ENCODE measurements around the gene HIRIP3. TPM values are rescaled to one million over a fixed set of nuclear protein-coding genes. Genes with fewer than 3 reads are reported as not detected.

Gene HIRIP3
- total and polyA plus RNA-seq, 2 of the 13 experiments (the other 11 are each of a cell fraction or from before 2014, with no cell fraction given), result 12.6 to 17.2 TPM

DNA sequence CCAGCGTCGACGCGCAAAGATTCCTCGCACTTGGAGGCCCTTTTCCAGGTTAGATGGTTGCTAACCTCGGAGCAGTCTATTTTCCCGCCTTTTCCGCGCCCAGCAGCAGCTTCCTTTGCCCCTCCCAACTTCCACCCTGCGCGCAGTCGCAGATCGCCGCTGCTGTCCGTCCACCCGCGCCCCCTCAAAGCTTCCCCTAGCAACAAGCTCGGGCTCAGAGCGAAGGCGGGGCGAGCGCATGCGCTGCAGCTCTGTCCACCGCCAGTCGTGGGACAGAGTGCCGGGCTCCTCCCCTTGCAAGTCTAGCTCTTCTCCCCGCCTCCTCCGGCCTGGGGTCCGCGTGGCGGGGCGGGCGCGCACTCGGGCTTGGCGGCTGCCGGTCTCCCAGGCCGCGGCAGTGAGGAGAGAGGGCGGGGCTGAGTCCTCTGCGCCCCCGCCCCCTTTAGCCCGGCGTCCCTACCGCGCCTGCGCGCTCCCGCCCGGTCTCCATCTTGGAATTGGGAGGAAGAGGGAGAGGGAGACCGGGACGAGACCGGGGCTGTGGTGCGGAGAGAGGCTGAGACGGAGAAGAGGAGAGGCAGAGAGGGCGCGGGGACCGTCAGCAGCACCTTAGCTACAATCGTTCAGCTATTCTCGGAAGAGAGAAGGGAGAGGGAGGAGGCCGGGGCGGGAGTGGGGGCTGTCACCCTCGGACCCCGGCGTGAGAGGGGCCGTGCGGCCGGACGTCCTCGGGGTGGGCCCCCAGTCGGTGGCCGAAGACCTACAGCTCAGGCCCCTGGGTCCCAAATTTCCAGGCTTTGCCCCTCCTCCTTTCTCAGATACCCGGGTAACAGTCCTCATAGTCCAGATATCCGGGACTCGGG, 21.8 kb downstream of the HIRIP3 start, which contains the start of gene TAOK2 (continued):
- TF ChIP-seq, protein P1, sequence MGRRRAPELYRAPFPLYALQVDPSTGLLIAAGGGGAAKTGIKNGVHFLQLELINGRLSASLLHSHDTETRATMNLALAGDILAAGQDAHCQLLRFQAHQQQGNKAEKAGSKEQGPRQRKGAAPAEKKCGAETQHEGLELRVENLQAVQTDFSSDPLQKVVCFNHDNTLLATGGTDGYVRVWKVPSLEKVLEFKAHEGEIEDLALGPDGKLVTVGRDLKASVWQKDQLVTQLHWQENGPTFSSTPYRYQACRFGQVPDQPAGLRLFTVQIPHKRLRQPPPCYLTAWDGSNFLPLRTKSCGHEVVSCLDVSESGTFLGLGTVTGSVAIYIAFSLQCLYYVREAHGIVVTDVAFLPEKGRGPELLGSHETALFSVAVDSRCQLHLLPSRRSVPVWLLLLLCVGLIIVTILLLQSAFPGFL (CRISPR knock-in tag; IDR thresholded peaks at IDR 0.05), result no peak
- TF ChIP-seq, protein P2, sequence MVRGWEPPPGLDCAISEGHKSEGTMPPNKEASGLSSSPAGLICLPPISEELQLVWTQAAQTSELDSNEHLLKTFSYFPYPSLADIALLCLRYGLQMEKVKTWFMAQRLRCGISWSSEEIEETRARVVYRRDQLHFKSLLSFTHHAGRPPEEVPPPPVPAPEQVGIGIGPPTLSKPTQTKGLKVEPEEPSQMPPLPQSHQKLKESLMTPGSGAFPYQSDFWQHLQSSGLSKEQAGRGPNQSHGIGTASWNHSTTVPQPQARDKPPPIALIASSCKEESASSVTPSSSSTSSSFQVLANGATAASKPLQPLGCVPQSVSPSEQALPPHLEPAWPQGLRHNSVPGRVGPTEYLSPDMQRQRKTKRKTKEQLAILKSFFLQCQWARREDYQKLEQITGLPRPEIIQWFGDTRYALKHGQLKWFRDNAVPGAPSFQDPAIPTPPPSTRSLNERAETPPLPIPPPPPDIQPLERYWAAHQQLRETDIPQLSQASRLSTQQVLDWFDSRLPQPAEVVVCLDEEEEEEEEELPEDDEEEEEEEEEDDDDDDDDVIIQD (CRISPR knock-in tag; IDR thresholded peaks at IDR 0.05; ENCODE audit: low read depth), result 0 out of 2 replicates have a peak, but pooled peaks have one; percentile 17
- TF ChIP-seq SP140L (CRISPR knock-in tag; IDR thresholded peaks at IDR 0.05; ENCODE audit: borderline replicate concordance), result no peak; the same call in 1 of the 2 replicates
- no peak for TF ChIP-seq HOXA7 (CRISPR knock-in tag; IDR thresholded peaks at IDR 0.05)
- TF ChIP-seq ZNF724P (CRISPR knock-in tag; IDR thresholded peaks at IDR 0.05; ENCODE audit: borderline replicate concordance), result peak; percentile 80
- TF ChIP-seq ZNF616 (CRISPR knock-in tag; IDR thresholded peaks at IDR 0.05; ENCODE audit: low read depth), result peak; percentile 70; the same call in 1 of the 2 replicates
- 0 out of 2 replicates have a peak, but pooled peaks have one; percentile 27 for TF ChIP-seq ELF1 (CRISPR knock-in tag; IDR thresholded peaks at IDR 0.05)
- TF ChIP-seq, protein P3, sequence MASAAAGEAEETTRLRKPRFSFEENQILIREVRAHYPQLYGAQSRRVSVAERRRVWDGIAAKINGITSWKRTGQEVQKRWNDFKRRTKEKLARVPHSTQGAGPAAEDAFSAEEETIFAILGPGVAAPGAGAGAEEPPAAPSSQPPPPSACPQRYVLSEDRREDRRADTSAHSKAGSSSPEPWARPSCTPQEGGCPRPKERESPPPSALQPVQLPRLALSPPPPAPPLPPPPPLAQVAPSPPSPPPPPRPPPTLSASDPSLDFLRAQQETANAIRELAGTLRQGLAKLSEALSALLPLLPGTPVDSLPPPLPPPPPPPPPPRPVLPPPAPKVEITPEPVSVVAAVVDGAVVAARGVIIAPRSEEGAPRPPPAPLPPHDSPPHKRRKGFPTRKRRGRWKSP (CRISPR knock-in tag; IDR thresholded peaks at IDR 0.05), result peak; percentile 93
- TF ChIP-seq, protein P4, sequence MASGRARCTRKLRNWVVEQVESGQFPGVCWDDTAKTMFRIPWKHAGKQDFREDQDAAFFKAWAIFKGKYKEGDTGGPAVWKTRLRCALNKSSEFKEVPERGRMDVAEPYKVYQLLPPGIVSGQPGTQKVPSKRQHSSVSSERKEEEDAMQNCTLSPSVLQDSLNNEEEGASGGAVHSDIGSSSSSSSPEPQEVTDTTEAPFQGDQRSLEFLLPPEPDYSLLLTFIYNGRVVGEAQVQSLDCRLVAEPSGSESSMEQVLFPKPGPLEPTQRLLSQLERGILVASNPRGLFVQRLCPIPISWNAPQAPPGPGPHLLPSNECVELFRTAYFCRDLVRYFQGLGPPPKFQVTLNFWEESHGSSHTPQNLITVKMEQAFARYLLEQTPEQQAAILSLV (CRISPR knock-in tag; IDR thresholded peaks at IDR 0.05; ENCODE audit: borderline replicate concordance), result no peak; the same call in 1 of the 2 replicates
- TF ChIP-seq, protein P5, sequence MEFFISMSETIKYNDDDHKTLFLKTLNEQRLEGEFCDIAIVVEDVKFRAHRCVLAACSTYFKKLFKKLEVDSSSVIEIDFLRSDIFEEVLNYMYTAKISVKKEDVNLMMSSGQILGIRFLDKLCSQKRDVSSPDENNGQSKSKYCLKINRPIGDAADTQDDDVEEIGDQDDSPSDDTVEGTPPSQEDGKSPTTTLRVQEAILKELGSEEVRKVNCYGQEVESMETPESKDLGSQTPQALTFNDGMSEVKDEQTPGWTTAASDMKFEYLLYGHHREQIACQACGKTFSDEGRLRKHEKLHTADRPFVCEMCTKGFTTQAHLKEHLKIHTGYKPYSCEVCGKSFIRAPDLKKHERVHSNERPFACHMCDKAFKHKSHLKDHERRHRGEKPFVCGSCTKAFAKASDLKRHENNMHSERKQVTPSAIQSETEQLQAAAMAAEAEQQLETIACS (CRISPR knock-in tag; IDR thresholded peaks at IDR 0.05), result peak; percentile 84
- TF ChIP-seq HDAC2 (CRISPR knock-in tag; IDR thresholded peaks at IDR 0.05), result peak; percentile 47
- TF ChIP-seq, protein P6, sequence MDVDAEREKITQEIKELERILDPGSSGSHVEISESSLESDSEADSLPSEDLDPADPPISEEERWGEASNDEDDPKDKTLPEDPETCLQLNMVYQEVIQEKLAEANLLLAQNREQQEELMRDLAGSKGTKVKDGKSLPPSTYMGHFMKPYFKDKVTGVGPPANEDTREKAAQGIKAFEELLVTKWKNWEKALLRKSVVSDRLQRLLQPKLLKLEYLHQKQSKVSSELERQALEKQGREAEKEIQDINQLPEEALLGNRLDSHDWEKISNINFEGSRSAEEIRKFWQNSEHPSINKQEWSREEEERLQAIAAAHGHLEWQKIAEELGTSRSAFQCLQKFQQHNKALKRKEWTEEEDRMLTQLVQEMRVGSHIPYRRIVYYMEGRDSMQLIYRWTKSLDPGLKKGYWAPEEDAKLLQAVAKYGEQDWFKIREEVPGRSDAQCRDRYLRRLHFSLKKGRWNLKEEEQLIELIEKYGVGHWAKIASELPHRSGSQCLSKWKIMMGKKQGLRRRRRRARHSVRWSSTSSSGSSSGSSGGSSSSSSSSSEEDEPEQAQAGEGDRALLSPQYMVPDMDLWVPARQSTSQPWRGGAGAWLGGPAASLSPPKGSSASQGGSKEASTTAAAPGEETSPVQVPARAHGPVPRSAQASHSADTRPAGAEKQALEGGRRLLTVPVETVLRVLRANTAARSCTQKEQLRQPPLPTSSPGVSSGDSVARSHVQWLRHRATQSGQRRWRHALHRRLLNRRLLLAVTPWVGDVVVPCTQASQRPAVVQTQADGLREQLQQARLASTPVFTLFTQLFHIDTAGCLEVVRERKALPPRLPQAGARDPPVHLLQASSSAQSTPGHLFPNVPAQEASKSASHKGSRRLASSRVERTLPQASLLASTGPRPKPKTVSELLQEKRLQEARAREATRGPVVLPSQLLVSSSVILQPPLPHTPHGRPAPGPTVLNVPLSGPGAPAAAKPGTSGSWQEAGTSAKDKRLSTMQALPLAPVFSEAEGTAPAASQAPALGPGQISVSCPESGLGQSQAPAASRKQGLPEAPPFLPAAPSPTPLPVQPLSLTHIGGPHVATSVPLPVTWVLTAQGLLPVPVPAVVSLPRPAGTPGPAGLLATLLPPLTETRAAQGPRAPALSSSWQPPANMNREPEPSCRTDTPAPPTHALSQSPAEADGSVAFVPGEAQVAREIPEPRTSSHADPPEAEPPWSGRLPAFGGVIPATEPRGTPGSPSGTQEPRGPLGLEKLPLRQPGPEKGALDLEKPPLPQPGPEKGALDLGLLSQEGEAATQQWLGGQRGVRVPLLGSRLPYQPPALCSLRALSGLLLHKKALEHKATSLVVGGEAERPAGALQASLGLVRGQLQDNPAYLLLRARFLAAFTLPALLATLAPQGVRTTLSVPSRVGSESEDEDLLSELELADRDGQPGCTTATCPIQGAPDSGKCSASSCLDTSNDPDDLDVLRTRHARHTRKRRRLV (CRISPR knock-in tag; IDR thresholded peaks at IDR 0.05), result no peak
- peak; percentile 93 for TF ChIP-seq ZSCAN25 (CRISPR knock-in tag; IDR thresholded peaks at IDR 0.05)
- TF ChIP-seq ZNF501 (CRISPR knock-in tag; IDR thresholded peaks at IDR 0.05), result peak; percentile 97

Data from HepG2 (cell line).